ENCODE measurements around the gene ARRDC2.
"Not testable (repeated sequence)": the region's sequence is repeated elsewhere in the genome, so short reads cannot be mapped to it uniquely, and the experiment has no call there.

The ARRDC2 gene

DNA sequence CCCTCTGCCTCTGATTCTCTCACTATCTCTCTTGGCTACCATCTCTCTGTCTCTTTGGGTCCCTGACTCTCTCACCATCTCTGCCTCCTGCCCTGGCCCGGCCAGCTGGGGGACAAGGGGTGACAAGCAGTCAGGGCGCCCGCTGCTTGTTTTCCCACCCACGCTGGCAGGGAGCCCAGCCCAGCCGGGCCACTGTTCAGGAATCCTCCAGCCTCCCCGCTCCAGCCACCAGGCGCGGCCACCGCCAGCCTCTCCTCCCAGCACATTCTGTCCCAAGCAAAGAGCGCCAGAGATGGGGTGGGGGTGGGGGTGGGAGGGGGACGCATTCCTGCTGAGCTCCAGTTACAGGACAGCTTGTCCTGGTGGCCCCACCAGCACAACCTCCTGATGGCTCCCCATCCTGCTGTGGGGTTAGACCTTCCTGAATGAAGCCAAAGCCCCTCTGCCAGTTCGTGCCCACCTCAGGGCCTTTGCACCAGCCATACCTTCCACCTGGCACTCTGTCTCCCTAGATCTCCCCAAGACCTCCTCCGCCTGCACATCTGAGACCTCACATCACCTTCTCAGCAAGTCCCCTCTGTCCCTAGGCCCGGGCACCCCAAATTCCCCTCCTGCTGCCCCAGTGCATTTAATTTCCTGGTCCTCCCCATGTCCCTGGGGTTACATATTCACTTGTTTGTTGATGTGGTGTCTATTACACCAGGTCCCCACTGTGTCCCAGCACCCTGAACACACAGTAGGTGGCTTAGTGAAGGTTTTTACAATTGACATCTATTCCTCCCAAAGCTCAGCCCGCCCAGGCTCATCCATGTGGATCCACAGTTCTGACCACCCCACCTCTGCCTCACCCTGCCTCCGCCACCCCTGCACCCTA is 12.5 kb downstream of the ARRDC2 start:
- no peaks in the 10 kb centered on the region for H3K27me3 Mint-ChIP-seq
- no peak overlapping the region for H3K4me3 Mint-ChIP-seq
- H3K36me3 Mint-ChIP-seq (ENCODE audit: low read depth), result peaks cover 5% of the 10 kb centered on the region
- no peaks in the 10 kb centered on the region for H3K9me3 Mint-ChIP-seq
- peaks cover 67% of the 10 kb centered on the region for H3K4me1 Mint-ChIP-seq
- no peak for ATAC-seq
- DNase-seq, result no peak
- H3K27ac Mint-ChIP-seq, result peak overlapping the region; percentile 95

DNA sequence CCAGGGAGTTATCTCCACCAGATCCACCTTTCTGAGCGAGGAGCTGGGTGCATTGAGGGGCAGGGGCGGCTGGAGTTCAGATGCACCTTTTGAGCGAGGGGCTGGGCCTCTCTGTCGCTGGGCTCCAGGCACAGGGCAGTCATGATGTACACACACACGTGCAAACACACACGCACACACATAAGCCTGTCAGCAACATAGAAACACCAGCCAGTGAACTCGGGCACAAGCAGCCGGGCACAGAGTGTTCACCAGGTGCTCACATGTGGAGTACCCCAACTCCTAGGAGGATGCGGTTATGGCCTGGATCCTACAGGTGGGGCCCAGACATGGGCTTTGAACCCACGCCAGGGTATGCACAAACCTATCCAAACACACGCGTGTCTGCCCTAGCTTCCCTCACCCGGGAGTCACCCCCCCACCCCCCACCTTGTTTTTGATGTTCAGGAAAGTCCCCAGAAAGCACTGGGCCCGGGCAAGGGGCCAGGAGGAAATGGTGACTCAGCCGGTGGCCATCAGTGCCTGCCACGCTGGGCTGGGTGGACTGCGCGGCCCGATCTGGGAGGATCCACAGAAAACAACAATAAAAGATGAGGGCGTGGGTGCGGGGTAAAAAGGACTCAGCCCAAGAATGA is 13.3 kb downstream of the ARRDC2 start:
- Mint-ChIP-seq H3K4me1 (peaks cover 66% of the 10 kb centered on the region), H3K27ac (peak overlapping the region; percentile 95), H3K9me3 (no peaks in the 10 kb centered on the region), H3K27me3 (no peaks in the 10 kb centered on the region), H3K36me3 (ENCODE audit: low read depth) (peaks cover 3% of the 10 kb centered on the region), H3K4me3 (peak overlapping the region; percentile 74)
- ATAC-seq (peak; percentile 44), DNase-seq (peak; percentile 74)

DNA sequence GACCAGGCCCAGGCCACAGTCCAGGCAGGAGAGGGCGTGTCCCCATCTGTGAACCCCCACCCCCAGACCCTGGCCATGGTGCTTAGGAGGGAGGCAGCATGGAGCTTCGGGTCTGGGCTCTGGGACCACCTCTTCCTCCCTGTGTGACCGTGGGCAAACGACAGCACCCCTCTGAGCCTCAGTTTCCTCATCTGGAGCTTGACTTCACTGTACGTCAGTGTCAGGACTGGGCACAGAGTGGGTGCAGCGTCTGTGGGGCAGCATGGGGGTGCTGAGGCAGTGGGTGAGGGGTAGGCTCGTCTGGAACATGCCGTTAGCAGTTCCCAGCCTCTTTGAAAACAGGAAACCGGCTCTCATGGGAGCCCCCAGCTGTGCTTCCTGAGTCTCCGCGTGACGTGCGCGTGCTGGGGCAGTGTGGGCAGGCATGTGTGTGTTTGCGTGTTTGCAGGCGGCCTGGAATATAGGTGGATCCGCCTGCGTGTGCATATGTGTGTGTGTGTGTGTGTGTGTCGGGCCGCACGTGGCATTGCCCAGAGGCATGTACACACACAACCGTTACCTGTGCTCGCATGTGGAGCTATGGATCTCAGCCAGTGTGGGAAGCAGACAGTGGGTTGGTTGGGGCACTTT is 15.8 kb downstream of the ARRDC2 start:
- peaks cover 54% of the 10 kb centered on the region for H3K4me1 Mint-ChIP-seq
- peak; percentile 18 for ATAC-seq

DNA sequence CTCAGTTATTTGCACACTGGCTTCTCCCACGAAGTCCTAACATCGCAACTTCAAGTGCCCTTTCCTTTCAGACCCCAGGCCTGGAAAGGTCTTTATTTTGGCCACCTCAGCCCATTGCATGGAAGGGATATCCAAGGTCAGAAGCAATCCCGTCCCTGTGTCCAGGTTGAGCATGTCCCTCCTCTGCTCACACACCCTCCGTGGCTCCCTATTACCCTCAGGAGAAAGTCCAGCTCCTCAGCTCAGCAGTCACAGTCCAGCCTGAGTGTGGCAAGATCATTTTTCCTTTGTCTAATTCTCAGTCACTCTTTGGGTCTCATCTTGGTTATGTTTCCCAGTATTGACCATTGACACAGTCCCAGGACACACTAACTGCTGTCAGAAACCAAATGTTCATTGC is 19.2 kb downstream of the ARRDC2 start:
- no peak overlapping the region for H3K27ac Mint-ChIP-seq
- no peak overlapping the region for H3K4me3 Mint-ChIP-seq

More for the DNA sequence above, 15.8 kb downstream of the ARRDC2 start:
- DNase-seq, result peak; percentile 67
- H3K27me3 Mint-ChIP-seq, result no peaks in the 10 kb centered on the region
- H3K4me3 Mint-ChIP-seq, result peak overlapping the region; percentile 67
- no peaks in the 10 kb centered on the region for H3K9me3 Mint-ChIP-seq
- peak overlapping the region; percentile 89 for H3K27ac Mint-ChIP-seq
- H3K36me3 Mint-ChIP-seq (ENCODE audit: low read depth), result peaks cover 3% of the 10 kb centered on the region

DNA sequence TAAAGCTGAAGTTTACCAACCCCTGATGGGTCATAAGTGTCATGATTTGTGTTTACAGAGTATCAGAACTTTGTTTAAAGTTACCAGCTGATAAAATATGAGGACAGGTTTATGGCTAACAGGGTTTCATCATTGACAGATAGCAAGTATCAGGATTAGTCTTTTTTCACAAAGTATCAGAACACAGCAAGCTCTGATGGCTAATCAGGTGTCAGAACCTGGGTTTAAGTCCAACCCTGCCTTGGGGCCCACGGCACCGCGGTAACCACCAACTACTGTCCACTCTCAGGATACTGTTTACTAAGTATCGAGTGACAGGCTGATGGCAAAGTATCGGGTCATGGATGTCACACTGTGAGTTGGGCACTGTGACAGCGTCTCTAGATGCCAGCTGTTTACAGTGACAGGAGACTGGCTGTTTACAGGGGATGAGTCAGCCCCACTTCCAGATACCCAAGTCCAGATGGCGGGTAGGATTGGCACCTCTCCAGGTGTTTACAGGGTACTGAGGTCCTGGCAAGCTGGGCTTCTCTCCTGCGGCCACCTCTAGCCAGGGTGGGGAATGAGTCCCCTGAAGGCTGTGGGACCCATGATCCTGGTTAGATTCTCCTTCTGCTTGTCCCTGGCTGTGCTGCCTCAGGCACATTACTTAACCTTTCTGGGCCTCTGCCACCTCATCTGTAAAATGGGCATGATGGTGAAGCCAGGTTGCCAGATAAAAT is 21.8 kb downstream of the ARRDC2 start:
- DNase-seq (no peak), ATAC-seq (no peak)
- Mint-ChIP-seq H3K9me3 (no peaks in the 10 kb centered on the region), H3K27ac (no peak overlapping the region), H3K27me3 (no peaks in the 10 kb centered on the region), H3K36me3 (ENCODE audit: low read depth) (no peaks in the 10 kb centered on the region), H3K4me3 (no peak overlapping the region), H3K4me1 (peaks cover 10% of the 10 kb centered on the region)

More for the DNA sequence above, 19.2 kb downstream of the ARRDC2 start:
- no peaks in the 10 kb centered on the region for H3K9me3 Mint-ChIP-seq
- H3K27me3 Mint-ChIP-seq, result no peaks in the 10 kb centered on the region
- DNase-seq (no peak), ATAC-seq (no peak)
- H3K4me1 Mint-ChIP-seq, result peaks cover 33% of the 10 kb centered on the region
- peaks cover 2% of the 10 kb centered on the region for H3K36me3 Mint-ChIP-seq (ENCODE audit: low read depth)

DNA sequence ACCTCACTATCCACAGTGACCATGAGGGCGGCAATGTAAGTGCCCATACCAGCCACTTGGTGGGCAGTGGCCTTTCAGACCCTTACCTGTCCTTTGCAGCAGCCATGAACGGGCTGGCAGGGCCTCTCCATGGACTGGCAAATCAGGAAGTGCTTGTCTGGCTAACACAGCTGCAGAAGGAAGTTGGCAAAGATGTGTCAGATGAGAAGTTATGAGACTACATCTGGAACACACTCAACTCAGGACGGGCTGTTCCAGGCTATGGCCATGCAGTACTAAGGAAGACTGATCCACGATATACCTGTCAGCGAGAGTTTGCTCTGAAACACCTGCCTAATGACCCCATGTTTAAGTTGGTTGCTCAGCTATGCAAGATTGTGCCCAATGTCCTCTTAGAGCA is 23.4 kb downstream of the ARRDC2 start:
- not testable (repeated sequence) for DNase-seq; H3K4me3 Mint-ChIP-seq; H3K36me3 Mint-ChIP-seq (ENCODE audit: low read depth); H3K9me3 Mint-ChIP-seq; H3K27ac Mint-ChIP-seq; ATAC-seq; H3K27me3 Mint-ChIP-seq
- peaks cover 15% of the 10 kb centered on the region for H3K4me1 Mint-ChIP-seq

DNA sequence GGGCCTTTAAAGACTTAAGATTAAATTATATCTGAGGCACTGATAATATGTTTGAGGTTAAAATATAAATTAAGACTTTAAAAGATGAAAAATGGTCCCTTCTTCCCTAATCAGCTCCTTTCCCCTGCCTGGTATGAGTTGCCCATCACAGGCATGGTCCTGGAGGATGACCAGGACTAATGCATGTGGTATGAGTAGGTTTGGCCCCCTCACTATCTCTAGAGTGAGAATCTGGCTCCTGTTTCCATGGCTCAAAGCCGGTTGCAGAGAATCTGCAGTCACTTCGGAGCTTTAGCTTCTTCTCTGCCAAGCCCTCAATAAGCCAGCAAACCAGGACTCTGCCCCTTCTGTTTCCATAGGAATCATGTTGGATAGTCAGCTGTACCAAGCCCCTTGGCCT is 24.1 kb downstream of the ARRDC2 start:
- not testable (repeated sequence) for H3K27me3 Mint-ChIP-seq; ATAC-seq; H3K27ac Mint-ChIP-seq; DNase-seq; H3K36me3 Mint-ChIP-seq (ENCODE audit: low read depth); H3K9me3 Mint-ChIP-seq; H3K4me3 Mint-ChIP-seq
- H3K4me1 Mint-ChIP-seq, result peaks cover 15% of the 10 kb centered on the region

DNA sequence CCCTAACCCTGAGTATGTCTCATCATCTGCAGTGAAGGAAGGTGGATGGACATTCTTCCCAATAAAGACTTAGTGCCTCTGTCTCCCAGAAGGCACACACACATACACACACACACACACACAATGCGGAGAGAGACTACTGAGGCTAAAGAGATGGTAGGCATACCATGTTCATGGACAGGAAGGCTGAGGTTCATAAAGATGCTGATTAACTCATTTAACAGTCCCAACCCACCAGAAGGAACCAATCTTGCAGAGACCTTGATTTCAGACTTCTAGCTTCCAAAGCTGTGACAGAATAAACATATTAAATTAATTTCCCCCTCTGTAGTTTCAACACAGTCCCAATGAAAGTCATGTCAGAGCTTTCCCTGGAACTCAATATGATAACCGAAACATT is 33.1 kb downstream of the ARRDC2 start:
- H3K4me3 Mint-ChIP-seq, result no peak overlapping the region
- H3K27ac Mint-ChIP-seq, result no peak overlapping the region
- DNase-seq (no peak), ATAC-seq (no peak)
- no peaks in the 10 kb centered on the region for H3K9me3 Mint-ChIP-seq
- H3K4me1 Mint-ChIP-seq, result peaks cover 38% of the 10 kb centered on the region
- peaks cover 6% of the 10 kb centered on the region for H3K27me3 Mint-ChIP-seq
- no peaks in the 10 kb centered on the region for H3K36me3 Mint-ChIP-seq (ENCODE audit: low read depth)

DNA sequence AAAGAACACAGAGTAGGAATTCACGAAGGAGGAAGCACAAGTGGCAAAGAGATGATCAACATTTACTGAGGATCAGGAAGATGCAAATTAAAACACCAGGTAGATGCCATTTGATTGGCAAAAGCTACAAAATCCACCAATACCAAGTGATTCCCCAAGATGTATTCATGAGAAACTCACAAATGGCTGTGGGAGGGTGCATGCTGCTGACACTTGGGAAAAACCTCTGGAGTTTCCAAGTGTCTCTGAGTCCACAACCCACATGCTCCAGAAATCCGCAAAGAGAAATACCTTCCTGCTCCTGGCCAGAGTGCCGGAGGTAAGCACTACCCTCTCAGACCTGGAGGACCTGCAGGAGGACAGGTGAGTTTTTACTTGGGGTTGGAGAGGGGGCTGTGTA is 35.7 kb downstream of the ARRDC2 start:
- peaks cover 48% of the 10 kb centered on the region for H3K4me1 Mint-ChIP-seq
- H3K9me3 Mint-ChIP-seq, result no peaks in the 10 kb centered on the region
- no peak overlapping the region for H3K27ac Mint-ChIP-seq
- no peak for ATAC-seq
- peak overlapping the region; percentile 12 for H3K4me3 Mint-ChIP-seq
- no peak for DNase-seq
- peaks cover 10% of the 10 kb centered on the region for H3K27me3 Mint-ChIP-seq
- H3K36me3 Mint-ChIP-seq (ENCODE audit: low read depth), result no peaks in the 10 kb centered on the region

DNA sequence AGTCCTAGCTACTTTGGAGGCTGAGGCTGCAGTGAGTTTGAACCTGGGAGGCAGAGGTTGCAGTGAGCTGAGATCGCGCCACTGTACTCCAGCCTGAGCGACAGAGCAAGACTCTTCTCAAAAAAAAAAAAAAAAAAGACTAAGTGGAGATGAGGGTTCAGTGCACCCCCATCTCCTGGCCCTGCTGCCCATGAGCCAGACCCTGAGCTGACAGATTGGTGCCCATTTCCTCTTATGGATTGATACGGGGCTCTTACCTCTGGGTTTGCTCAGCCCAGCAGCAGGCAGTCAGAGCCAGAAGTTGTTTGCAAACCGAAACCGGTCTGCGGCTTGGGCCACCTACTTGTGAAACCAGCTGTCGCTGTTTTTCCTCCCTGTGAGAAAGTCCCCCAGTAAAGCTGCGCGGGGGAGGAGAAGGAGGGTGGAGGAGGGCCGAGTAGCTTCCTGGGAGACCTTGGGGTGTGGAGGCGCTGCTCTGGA is 36.9 kb downstream of the ARRDC2 start:
- peak; percentile 90 for DNase-seq
- no peaks in the 10 kb centered on the region for H3K9me3 Mint-ChIP-seq
- ATAC-seq, result peak; percentile 96
- H3K36me3 Mint-ChIP-seq (ENCODE audit: low read depth), result no peaks in the 10 kb centered on the region
- peaks cover 49% of the 10 kb centered on the region for H3K4me1 Mint-ChIP-seq
- H3K27ac Mint-ChIP-seq, result peak overlapping the region; percentile 86
- peak overlapping the region; percentile 58 for H3K4me3 Mint-ChIP-seq
- peaks cover 10% of the 10 kb centered on the region for H3K27me3 Mint-ChIP-seq

DNA sequence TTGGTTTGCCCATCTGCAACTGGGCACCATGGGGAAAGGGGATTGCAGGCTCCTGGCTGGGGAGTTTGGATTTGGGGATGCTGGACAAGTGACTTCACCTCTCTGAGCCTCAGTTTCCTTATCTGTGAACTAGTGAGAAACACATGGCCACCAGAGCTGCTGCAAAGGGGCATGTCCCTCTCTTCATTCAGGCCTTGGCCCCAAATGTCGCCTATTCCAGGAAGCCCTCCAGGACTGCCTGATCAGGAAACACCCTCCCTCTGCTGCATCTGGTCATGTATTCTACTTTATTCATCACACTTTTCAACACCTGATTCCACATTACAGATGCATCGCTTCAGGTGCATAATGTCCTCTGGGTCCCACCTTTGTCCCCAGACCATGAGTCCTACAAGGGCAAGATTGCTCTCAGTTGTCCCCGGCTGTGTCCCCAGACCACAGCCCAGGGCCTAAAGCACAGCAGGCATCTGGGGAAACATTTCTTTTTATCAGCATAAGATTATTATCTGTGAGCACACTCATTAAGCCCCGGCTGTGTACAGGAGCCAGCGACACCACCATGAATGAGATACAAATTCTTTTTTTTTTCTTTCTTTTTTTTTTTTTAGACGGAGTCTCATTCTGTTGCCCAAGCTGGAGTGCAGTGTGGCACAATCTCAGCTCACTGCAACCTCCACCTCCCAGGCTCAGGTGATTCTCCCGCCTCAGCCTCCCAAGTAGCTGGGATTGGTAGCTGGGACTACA is 37.5 kb downstream of the ARRDC2 start:
- no peaks in the 10 kb centered on the region for H3K9me3 Mint-ChIP-seq
- peak overlapping the region; percentile 58 for H3K4me3 Mint-ChIP-seq
- no peaks in the 10 kb centered on the region for H3K36me3 Mint-ChIP-seq (ENCODE audit: low read depth)
- DNase-seq (no peak), ATAC-seq (peak; percentile 3)
- peaks cover 14% of the 10 kb centered on the region for H3K27me3 Mint-ChIP-seq
- peak overlapping the region; percentile 86 for H3K27ac Mint-ChIP-seq
- peaks cover 54% of the 10 kb centered on the region for H3K4me1 Mint-ChIP-seq

DNA sequence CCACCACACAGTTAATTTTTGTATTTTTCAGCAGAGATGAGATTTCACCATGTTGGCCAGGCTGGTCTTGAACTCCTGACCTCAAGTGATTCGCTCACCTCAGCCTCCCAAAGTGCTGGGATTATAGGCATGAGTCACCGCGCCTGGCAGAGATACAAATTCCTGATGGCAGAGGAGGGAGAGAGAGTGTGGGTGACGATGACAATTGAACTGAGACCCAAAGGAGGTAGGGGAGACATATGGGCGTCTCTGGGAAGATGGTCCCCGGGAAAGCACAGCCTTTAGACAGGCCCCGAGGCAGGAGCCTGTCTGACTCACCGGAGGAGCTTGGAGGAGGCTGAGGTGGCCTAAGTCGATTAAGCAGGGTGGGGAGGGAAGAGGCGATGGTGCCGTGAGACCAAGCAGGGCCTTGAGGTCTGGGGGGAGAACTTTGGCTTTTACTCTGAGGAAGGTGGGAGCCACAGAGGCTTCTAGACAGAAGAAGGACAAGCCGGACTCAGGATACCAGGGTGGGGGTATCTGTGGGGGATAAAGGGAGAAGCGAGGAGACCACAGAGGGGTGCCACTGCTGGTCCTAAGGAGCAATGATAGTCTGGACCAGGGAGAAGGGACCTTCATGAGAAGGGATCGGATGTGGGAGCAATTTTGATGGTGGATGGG is 38.2 kb downstream of the ARRDC2 start:
- no peak for ATAC-seq

DNA sequence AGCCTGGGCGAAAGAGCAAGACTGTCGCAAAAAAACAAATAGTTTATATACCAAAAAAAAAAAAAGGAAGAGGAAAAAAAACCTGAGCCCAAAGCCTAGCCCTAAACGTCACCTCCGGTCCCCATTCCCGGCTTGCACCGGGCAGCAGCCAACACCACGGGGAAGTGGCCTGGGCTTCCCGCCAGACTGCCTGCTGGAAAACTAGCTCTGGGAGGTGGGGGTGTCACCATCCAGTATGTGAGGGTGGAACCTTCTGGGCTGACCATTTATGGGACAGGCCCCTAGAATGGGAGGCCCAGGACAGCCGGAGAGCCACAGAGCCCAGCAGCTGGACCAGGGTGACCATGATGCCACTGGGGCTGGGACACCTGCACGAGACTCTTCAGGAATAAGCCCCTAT is 41.4 kb downstream of the ARRDC2 start:
- DNase-seq, result no peak

More for the DNA sequence above, 38.2 kb downstream of the ARRDC2 start:
- peaks cover 54% of the 10 kb centered on the region for H3K4me1 Mint-ChIP-seq
- peak; percentile 33 for DNase-seq
- H3K4me3 Mint-ChIP-seq, result no peak overlapping the region
- H3K27ac Mint-ChIP-seq, result peak overlapping the region; percentile 86
- no peaks in the 10 kb centered on the region for H3K9me3 Mint-ChIP-seq
- H3K36me3 Mint-ChIP-seq (ENCODE audit: low read depth), result no peaks in the 10 kb centered on the region
- peaks cover 14% of the 10 kb centered on the region for H3K27me3 Mint-ChIP-seq

More for the DNA sequence above, 41.4 kb downstream of the ARRDC2 start:
- Mint-ChIP-seq H3K4me1 (peaks cover 35% of the 10 kb centered on the region), H3K9me3 (no peaks in the 10 kb centered on the region), H3K27me3 (peaks cover 9% of the 10 kb centered on the region), H3K27ac (no peak overlapping the region), H3K36me3 (ENCODE audit: low read depth) (no peaks in the 10 kb centered on the region), H3K4me3 (no peak overlapping the region)
- no peak for ATAC-seq

Measured in activated naive CD8-positive, alpha-beta T cell treated with anti-CD3 and anti-CD28 coated beads, Interleukin-2, amount 50 U/mL, for 24 hours (primary cell).